Activated CD8-positive, alpha-beta memory T cell treated with anti-CD3 and anti-CD28 coated beads for 36 hours (primary cell): ENCODE measurements around the gene CENPS. TPM values are rescaled to one million over a fixed set of nuclear protein-coding genes. Genes with fewer than 3 reads are reported as not detected.

Source experiments
- CTCF ChIA-PET: fragments of 350-600 bp; sonication (Branson Sonifier 250); formaldehyde crosslinking; loops from one replicate; lab custom pipeline; 2021; ENCODE audit warnings: antibody characterized with exemption; lab: Charles Lee
- POLR2A ChIA-PET: fragments of 350-600 bp; sonication (Branson Sonifier 250); formaldehyde crosslinking; loops from one replicate; lab custom pipeline; 2021; ENCODE audit warnings: antibody characterized with exemption; lab: Charles Lee
- total RNA-seq, 2 experiments: library from RNA; stranded (reverse); gene quantifications; one replicate each; pipeline ENCODE4 v1.2.3, GENCODE V29; 2021

CENPS gene
- 10 to 100 TPM; 32.8 to 35.2 TPM for total RNA-seq

DNA sequence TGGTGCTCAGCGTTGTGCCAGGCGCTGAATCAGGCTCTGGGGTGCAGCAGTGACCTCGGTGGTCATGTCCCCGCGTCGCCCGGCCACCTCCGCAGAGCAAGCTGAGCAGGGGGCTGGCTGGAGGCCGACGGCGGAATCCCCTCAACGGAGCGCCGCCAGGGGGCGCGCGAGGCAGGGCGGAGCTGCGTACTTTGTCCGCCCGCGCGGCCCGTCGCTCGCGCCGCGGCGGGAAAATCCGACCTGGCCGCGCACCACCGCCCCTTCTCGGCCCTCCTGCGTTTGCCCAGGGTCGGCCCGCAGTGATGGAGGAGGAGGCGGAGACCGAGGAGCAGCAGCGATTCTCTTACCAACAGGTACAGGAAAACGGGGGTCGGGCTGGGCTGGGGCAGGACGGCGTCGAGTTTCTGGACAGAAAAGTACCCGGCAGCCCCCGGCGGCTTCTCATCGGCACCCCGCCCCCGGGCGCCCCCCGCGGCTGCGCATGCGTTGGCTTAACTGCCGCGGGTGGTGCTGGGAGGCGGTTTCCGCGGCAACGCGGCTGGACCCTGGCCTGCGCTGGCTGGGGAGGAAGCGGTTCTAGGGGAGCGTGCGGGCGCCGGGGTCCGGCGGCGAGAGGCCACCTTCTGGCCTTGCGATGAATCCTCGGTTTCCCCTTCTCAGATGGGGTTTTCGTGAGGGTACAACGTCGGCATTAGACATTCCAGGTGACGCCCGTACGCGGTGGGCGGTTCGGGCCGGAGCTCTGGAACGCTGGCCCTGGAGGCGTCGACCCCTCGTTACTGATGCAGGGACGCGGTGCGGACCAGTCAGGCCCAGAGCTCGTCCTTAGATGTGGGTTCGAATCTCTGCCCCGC, at the start of gene CENPS:
TSS of gene CENPS (plus strand) at position 218 of the 854 bp plus-strand sequence. CDS start at position 303, 85 bp downstream.
- ChIA-PET CTCF (interaction anchor here (0.8 to 3.9 kb wide), 17 partner anchors 14 to 553 kb away, joined by 3 to 27 read pairs (median 3); partner anchors contain the start of genes PGD and UBE4B), POLR2A (interaction anchor here (0.5 to 1.1 kb wide), 4 partner anchors 31 to 775 kb away, joined by 3 to 4 read pairs (median 3); no protein-coding TSS in a partner anchor)

DNA sequence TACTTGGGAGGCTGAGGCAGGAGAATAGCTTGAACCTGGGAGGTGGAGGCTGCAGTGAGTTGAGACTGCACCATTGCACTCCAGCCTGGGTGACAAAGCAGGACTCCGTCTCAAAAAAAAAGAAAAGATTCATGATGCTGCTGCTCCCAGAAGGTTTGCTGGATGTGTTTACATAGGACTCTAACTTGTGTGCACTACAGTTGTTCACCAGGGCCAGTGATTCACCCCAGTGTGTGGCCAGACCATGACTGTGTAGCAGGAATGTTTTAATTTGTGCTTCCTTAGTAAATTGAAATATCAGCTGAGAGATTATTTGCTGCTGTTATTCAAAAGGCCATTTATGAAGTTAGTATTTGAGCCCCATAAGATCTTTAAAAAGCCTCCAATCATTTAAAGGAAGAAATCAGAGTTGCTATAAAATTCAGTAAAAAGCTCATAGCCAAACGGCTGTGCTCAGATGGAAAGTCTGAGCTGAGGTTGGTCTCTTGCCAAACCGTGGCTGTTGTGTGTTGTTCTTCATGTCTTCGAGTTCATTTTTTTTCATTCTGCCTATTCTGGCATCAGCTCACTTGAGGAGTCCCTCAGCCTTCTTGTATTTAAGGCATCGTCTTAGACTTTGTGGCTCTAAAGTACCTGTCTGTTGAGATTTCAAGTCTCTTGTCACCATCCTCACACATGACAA, 49.5 kb upstream of the CENPS start:
- ChIA-PET CTCF (interaction anchor here (1.5 kb wide), 1 partner anchor 49 kb away, joined by 3 read pairs; the partner anchor contains the start of gene CENPS), POLR2A (no interaction called here)

DNA sequence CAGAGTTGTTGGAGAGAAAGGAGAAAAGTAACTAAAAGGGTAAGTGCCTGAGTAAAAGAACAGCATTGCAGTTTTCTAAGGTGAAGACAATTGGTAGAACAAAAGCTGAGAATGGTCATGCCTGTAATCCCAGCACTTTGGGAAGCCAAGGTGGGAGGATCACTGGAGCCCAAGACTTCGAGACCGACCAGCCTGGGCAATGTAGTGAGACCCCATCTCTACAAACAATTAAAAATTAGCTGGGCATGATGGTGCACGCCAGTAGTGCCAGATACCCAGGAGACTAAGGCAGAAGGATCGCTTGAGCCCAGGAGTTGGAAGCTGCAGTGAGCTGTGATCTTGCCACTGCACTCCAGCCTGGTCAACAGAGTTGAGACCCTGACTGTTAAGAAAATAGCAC, 46.6 kb upstream of the CENPS start:
- POLR2A ChIA-PET, result no interaction called here
- CTCF ChIA-PET, result no interaction called here

DNA sequence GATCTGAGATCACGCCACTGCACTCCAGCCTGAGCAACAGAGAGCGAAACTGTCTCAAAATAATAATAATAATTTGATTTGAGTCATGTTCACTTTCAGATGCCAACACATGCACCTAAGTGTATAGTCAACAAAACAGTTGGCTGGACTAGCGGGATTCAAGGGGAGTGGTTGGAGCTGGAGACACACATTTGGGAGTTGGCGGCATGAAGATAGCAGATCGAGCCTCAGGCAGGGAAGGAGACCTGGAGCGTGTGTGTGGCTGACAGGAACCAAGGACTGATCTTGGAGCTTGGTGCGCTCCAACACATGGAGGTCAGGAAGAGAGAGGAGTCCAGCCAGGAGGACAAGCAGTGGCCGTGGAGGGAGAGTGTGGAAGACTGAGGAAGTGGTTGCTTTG, 46.0 kb upstream of the CENPS start:
- CTCF ChIA-PET, result no interaction called here
- POLR2A ChIA-PET, result no interaction called here

DNA sequence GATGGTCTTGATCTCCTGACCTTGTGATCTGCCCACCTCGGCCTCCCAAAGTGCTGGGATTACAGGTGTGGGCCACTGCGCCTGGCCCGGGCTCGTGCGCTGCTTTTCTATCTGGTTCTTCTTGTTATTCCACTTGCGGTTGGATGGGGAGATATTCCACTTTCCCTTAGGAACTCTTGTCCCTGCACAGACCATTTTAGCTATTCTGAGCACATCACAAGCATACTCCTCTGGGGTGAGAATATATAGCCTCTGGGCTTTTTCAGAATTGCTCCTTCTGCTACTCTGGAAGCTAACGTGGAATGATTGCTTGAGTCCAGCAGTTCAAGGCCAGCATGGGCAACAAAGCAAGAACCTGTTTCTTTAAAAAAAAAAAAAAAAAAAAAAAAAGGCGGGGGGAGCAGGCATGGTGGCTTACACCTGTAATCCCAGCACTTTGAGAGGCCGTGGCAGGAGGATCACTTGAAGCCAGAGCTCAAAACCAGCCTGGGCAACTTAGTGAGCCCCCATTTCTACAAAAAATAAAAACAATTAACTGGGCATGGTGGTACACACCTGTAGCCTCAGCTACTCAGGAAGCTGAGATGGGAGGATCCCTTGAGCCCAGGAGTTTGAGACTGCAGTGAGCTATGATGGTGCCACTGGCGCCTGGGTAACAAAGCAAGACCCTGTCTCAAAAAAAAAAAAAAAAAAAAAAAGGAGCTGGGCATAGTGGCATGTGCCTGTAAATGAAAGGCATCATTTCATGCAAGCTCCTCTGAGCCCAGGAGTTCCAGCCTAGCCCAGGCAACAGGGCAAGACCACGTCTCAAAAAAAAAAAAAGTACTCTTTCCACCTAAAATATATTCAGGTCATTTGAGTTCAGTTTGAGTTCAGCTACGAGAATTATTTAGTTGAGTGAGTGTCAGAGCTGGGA, 43.2 kb upstream of the CENPS start:
- CTCF ChIA-PET, result interaction anchor here (1.9 kb wide), 1 partner anchor 12 kb away, joined by 5 read pairs; the partner anchor contains the start of gene PGD
- POLR2A ChIA-PET, result no interaction called here

DNA sequence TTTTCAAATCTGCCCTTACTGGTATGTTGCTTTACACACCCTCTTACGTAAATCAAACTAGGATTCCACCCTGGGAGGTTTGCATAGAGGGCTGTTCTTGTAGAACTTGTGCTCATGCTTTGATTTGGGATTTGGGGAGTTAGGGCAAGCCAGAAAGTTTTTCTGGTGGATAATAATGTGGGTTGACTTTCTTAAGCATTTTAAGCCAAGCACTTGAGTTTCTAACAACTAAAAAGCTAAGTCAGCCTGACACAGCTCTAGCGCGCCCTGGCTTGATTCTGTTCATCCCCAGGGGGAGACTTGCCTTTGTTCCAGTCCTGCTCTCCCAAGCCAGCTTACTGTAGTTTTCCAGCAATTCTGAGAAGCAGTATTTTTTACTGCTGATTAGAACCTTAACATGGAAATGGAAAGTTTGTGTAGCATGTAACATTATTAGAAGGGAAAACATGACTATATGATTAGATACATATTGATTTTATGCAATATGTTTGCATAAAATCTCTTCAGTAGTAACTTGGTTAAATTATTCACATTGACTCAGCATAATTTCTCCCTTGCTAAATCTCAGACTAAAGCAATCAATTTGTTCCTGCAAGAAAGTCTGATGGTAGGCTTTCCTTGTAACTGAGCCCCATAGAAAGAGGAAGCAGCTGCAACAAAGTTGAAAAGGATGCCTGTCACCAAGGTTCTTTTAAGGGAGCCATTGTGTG, 42.4 kb upstream of the CENPS start:
- CTCF ChIA-PET, result interaction anchor here (0.6 to 1.9 kb wide), 2 partner anchors 11 to 219 kb away, joined by 3 to 5 read pairs; partner anchors contain the start of gene PGD
- POLR2A ChIA-PET, result no interaction called here

DNA sequence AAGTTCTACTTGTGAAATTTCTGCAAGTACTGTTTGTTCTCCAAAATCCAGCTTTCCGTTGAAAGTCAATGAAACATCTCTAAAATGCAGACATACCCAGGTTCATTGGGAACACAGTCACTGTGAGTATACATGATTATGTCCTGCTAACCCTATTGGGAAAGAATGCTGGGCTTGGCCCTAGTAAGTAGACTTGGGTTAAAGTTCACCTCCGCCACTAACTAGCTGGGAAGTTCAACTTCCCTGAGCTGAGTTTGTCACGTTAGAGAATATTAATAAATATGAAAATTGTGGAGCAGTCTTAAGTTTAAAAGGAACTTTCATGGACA, 41.9 kb upstream of the CENPS start:
- POLR2A ChIA-PET, result no interaction called here
- CTCF ChIA-PET, result interaction anchor here (0.6 kb wide), 1 partner anchor 219 kb away, joined by 3 read pairs; no protein-coding TSS in a partner anchor

DNA sequence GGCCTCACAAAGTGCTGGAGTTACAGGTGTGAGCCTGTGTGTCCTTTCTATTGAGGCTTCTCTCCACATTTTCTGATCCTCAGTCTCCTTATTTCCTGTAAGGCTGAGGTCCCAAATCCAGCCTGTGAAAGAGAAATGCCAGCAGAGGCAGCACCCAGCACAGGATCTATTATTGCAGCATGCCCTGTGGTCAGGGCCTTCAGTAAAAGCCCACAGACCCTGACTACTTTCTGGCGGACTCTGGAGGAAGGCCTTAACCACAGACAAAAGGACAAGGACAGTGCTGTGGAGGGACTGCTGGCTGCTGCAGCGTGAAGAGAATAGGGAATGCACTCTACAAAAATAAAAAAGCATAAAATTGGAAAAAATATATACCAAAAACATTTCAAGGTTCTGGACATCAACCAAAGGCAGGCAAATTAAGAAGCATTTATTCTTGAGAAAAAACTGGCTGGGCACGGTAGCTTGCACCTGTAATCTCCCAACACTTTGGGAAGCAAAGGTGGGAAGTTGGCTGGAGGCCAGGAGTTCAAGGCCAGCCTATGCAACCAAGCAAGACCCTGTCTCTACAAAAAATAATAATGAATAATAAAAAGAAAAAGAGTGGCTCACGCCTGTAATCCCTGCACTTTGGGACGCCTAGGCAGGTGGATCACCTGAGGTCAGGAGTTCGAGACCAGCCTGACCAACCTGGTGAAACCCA, 40.8 kb upstream of the CENPS start:
- ChIA-PET CTCF (no interaction called here), POLR2A (no interaction called here)

DNA sequence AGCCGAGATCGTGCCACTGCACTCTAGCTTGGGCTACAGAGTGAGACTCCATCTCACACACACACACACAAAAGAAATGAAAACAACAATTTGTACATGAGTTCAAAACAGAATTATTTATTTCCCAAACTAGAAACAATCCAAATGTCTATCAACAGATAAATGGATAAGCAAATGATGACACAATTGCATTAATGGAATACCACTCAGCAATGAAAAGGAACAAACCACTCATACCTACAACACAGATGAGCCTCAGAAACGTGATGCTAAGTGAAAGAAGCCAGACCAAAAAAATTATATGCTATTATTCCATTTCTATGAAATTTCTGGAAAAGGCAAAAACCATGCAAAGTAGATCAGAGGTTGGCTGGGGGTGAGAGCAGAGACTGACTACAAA, 33.4 kb upstream of the CENPS start:
- ChIA-PET CTCF (no interaction called here), POLR2A (no interaction called here)

DNA sequence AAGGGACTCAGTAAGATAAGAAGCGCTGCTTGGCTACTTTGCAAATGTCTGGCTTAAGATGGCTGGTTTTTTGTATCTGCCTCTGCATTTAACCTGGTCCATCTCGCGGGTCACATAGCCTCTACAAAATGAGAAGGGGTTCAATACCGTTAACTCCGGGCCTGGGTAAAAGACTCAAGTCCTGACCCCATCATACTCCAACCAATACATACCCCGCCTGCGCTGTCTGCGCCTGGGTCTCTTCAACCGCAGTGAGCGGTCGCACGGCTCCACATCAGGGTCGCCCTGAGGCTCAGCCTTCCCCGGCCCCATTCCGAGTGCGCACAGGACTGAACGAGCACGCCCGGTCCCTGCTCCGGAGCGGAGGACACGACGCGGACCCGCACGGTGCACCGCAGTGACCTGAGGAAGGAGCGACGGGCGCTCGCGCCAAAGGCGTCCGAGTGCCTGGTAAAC, 31.9 kb upstream of the CENPS start:
- CTCF ChIA-PET, result interaction anchor here (1.1 to 2.7 kb wide), 3 partner anchors 9 to 13 kb away, joined by 3 to 5 read pairs (median 3); no protein-coding TSS in a partner anchor
- POLR2A ChIA-PET, result interaction anchor here (1.0 kb wide), 1 partner anchor 455 kb away, joined by 3 read pairs; the partner anchor contains the start of genes LZIC and NMNAT1

DNA sequence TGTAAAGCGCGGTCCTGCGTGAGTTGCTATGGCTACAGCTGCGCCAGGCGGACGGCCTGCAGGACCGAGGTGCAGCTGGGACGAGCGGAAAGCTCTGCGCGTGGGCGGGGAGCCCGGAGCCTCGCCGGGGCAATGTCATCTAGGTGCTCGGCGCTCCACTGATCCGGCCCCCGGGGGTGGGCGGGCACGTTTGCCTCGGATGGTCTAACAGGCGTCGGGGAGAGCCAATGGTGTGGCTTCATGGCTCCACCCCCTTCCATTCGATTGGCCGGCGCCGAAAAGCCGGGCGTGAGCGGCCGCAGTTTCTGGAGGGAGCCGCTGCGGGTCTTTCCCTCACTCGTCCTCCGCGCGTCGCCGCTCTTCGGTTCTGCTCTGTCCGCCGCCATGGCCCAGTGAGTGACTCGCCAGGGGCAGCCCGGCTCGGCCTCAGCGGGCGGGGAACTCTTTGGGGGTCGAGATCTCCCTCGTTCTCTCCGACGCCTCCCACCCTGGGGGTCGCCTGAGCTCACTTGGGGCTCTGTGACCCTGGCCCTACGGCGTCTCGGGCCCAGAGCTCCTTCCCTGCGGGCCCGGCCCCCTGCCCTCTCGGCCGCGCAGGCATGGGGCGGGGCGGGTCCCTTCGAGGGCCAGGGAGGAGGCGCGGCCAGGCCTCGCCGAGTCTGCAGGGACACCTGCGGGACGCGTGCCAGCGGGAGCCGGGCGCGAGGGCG, 31.3 kb upstream of the CENPS start, which contains the start of gene PGD:
TSS of gene PGD (plus strand) at position 331 of the 710 bp plus-strand sequence. CDS start at position 385, 54 bp downstream.
- ChIA-PET CTCF (interaction anchor here (1.1 to 2.7 kb wide), 5 partner anchors 8 to 32 kb away, joined by 3 to 6 read pairs (median 3); no protein-coding TSS in a partner anchor), POLR2A (interaction anchor here (0.7 to 1.6 kb wide), 3 partner anchors 31 to 455 kb away, joined by 3 to 4 read pairs (median 3); partner anchors contain the start of genes KIF1B, LZIC and NMNAT1)

DNA sequence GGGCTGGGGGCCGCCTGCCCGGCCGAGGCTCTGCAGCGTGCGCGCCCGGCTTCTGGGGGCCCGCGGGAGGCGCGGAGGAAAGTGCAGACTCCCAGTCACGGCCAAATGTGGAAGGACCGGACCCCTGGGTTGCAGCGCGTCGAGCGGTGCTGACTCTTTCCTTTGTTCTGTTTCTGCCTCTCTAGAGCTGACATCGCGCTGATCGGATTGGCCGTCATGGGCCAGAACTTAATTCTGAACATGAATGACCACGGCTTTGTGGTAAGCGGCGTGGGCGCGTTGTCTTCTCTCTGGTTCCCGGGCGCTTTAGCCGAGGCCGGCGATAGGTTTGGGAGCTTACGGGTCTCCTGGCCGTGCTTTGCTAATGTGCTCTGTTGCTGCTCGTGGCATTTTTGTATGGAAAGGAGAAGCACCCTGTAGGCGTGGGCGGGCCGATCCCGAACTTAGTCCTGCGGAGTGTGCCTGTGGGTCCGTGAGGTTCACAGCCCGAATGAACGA, 30.7 kb upstream of the CENPS start:
- CTCF ChIA-PET, result interaction anchor here (1.1 to 2.7 kb wide), 3 partner anchors 10 to 32 kb away, joined by 3 to 6 read pairs (median 5); no protein-coding TSS in a partner anchor
- POLR2A ChIA-PET, result interaction anchor here (0.7 to 1.6 kb wide), 2 partner anchors 30 to 189 kb away, joined by 3 to 4 read pairs; partner anchors contain the start of gene KIF1B

DNA sequence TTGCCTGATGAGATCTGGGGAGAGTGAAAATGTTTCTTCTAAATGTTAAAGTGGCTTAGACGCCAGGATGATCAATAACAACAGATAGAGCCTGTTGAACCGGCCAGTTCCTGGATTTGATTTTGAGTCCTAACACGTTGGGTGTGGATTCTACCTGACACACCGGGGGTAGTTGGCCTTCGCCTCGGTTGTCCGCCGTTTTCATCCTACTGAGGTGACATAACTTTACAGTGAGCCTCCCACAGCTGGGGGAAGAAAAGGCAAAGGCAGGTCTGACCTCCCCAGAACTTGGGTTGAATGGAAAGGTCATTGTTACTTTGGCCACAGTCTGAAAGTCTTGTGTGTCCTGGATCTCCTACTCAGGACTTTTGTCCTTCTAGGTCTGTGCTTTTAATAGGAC, 30.2 kb upstream of the CENPS start:
- CTCF ChIA-PET, result interaction anchor here (1.1 to 2.7 kb wide), 4 partner anchors 9 to 31 kb away, joined by 3 to 6 read pairs (median 4); no protein-coding TSS in a partner anchor
- POLR2A ChIA-PET, result interaction anchor here (1.6 kb wide), 1 partner anchor 30 kb away, joined by 4 read pairs; no protein-coding TSS in a partner anchor

DNA sequence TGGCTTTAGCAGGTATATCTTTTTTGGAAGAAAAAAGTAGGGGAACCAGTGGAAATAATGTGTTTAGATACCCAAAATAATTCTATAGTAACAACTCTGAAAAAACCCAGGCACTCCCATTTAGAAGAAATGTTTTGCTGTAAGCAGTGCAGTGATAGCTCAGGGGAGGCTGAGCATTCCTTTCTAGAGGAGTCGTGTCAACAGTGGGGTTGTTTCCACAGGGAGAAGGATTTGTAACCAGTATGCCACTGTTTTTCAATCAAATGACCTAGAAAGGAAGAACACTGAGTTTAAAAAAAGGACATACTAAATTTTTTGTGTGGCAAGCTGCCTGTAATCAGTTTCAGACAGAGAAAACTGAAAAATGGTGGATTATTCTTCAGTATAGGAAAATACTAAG, 29.0 kb upstream of the CENPS start:
- ChIA-PET CTCF (interaction anchor here (0.8 to 1.6 kb wide), 3 partner anchors 24 to 191 kb away, joined by 3 to 4 read pairs (median 3); partner anchors contain the start of genes CENPS and KIF1B), POLR2A (no interaction called here)

DNA sequence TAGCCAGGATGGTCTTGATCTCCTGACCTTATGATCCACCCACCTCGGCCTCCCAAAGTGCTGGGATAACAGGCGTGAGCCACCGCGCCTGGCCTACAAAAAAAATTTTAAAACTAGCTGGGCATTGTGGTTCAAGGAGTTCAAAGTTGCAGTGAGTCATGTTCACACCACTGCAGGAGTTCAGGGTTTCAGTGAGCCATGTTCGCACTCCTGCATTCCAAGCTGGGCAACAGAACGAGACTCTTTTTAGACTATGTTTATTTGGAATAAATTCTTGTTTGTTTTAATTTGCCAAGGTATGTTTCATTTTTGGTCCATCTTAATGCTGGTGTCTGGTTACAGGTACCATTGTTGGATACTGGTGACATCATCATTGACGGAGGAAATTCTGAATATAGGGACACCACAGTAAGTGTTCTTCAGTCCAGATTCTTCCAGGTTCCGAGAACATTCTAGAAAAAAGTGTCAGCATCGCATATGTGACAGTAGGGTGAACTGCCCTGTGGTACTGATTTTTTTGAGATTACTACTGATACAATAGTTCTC, 27.4 kb upstream of the CENPS start:
- POLR2A ChIA-PET, result no interaction called here
- CTCF ChIA-PET, result interaction anchor here (0.7 kb wide), 1 partner anchor 190 kb away, joined by 3 read pairs; no protein-coding TSS in a partner anchor

DNA sequence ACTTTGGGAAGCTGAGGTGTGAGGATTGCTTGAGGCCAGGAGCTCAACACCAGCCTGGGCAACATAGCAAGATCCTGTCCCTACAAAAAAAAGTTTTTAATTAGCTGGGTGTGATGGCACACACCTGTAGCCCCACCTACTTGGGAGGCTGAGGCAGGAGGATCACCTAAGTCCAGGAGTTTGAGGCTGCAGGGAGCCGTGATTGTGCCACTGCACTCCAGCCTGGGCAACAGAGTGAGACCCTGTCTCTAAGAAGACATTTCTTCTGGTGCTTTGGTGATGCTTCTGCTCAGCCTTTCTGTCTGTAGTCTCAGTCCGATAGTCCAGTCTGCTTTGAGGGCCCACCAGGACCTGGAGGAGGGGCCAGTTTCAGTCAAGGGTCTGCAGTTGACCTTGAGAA, 23.0 kb upstream of the CENPS start:
- CTCF ChIA-PET, result interaction anchor here (1.0 kb wide), 1 partner anchor 9 kb away, joined by 3 read pairs; no protein-coding TSS in a partner anchor
- POLR2A ChIA-PET, result no interaction called here
